ENCODE data around the gene DYSF. TPM values are rescaled to one million over a fixed set of nuclear protein-coding genes. Genes with fewer than 3 reads are reported as not detected.
A peak's percentile ranks its signal among the peaks of the same experiment; 100 is the strongest.

The DYSF gene
- total and polyA plus RNA-seq, 7 donors: 38.3 to 208 (median 109) TPM

DNA sequence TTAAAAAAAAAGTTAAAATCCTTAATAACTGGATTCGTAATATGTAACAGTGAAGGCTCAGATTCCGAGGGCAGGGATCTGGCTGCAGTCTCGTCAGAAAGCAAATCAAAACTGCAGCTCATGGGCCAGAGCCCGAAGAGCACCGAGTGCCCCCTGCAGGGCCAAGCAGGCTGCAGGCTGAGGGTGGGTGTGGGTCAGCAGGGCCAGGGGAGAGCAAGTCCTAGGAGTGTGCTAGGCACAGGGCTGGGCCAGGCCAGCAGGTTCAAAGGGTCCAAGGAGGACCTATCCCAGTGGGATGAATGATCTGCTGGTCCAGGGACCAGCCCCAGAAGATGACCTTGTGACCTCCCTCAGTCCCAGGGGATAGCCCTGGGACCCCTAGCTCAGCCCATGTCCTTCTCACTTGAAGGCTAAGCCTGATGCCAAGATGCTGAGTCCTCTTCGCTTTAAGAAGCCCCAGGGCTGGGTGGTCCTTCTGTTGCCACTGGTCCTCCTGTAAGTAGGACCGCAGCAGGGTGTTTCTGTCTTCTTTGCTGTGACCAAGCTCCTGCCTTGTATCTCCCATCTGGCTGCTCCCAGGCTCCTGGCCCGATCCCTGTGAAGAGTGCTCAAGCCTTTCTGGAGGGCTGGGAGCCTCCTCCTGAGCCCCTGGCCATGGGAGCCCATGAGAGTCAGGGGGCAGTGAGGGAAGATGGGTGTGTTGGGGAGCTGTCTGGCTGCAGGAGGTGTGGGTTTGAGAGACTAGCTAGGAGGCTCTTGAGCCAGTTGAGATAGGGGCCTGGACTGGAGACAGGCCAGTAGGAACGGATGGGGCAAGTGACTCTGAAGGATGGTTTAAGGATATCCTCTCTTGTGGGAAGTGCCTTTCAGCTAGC, 150.7 kb downstream of the DYSF start:
- Histone ChIP-seq H3K27ac (no peak overlapping the region), H3K36me3 (ENCODE audit: insufficient read depth in 1 of 2, low read depth in 1 of 2) (peaks cover 3 to 86% of the 10 kb centered on the region in 2 donors), H3K9me3 (no peaks in the 10 kb centered on the region), H3K4me3 (no peak overlapping the region), H3K27me3 (ENCODE audit: insufficient read depth in 3 of 3, low read length in 2 of 3) (no peaks in the 10 kb centered on the region), H3K4me1 (peaks cover 3% of the 10 kb centered on the region)
- WGBS, 3 donors: 74 to 82% (median 80%) methylated on average over 9 of the region's 9 CpGs
- ATAC-seq (no peak), DNase-seq (peak; percentile 10 to 36)
- TF ChIP-seq, protein P1, sequence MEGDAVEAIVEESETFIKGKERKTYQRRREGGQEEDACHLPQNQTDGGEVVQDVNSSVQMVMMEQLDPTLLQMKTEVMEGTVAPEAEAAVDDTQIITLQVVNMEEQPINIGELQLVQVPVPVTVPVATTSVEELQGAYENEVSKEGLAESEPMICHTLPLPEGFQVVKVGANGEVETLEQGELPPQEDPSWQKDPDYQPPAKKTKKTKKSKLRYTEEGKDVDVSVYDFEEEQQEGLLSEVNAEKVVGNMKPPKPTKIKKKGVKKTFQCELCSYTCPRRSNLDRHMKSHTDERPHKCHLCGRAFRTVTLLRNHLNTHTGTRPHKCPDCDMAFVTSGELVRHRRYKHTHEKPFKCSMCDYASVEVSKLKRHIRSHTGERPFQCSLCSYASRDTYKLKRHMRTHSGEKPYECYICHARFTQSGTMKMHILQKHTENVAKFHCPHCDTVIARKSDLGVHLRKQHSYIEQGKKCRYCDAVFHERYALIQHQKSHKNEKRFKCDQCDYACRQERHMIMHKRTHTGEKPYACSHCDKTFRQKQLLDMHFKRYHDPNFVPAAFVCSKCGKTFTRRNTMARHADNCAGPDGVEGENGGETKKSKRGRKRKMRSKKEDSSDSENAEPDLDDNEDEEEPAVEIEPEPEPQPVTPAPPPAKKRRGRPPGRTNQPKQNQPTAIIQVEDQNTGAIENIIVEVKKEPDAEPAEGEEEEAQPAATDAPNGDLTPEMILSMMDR (IDR thresholded peaks at IDR 0.05): no peak
- intact Hi-C loops (cut with DNase I): loop anchor here in 1 of 2 donors (10.0 kb wide), 1 partner anchor 191 kb away; no protein-coding TSS in a partner anchor

DNA sequence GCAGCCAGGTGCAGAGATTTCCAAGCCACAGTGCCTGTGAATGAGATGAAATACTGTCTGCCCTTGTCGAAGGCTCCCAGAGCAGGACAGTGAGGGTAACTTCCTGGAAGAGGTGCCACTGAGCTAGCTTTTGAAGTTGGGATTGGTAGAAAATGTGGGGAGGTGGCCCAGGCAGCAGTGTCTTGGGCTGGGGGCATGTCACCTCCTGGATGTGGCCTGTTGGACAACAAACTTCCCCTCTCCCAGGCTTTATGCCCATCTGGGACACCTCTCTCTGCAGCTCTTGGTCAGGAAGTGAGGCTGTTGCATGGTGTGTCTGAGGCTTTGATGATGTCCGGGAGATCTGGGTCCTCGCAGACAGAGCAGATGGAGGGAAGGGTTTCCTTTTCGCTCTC, 151.4 kb downstream of the DYSF start:
- ATAC-seq (no peak), DNase-seq (peak in 1 of 2 donors; percentile 3)
- Histone ChIP-seq H3K4me1 (peaks cover 3% of the 10 kb centered on the region), H3K27me3 (ENCODE audit: insufficient read depth in 3 of 3, low read length in 2 of 3) (no peaks in the 10 kb centered on the region), H3K27ac (no peak overlapping the region), H3K9me3 (no peaks in the 10 kb centered on the region), H3K36me3 (ENCODE audit: insufficient read depth in 1 of 2, low read depth in 1 of 2) (peaks cover 3 to 79% of the 10 kb centered on the region in 2 donors), H3K4me3 (no peak overlapping the region)
- intact Hi-C loops (cut with DNase I): loop anchor here in 1 of 2 donors (10.0 kb wide), 1 partner anchor 190 kb away; no protein-coding TSS in a partner anchor
- 64 to 83% (median 71%) methylated on average over 4 of the region's 4 CpGs for WGBS, 3 donors
- TF ChIP-seq, protein P1 (IDR thresholded peaks at IDR 0.05): no peak

DNA sequence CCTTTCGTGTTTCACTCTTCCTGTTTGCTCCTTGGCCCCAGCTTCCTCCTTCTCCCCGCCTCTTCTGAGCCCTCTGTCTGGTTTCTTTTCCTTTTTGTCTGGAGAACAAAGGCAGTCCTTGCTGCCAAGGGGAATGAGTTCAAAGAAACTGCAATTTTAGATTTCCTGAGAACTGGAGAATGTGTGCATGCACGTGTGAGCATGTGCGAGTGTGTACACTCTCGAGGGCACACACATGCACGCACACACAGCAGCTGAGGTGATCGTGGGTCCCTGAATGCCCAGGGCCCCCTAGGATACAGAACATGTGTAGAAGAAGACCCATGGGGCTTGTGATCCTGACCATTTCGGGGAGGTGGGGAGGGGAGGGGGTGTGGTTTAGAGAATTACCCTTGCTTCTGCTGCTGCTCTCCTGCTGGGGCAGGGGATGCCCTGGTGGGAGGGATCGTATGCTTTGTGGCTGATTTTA, 151.8 kb downstream of the DYSF start:
- Histone ChIP-seq H3K27ac (no peak overlapping the region), H3K9me3 (no peaks in the 10 kb centered on the region), H3K36me3 (ENCODE audit: insufficient read depth in 1 of 2, low read depth in 1 of 2) (peaks cover 3 to 74% of the 10 kb centered on the region in 2 donors), H3K4me3 (no peak overlapping the region), H3K4me1 (peaks cover 3% of the 10 kb centered on the region), H3K27me3 (ENCODE audit: insufficient read depth in 3 of 3, low read length in 2 of 3) (no peaks in the 10 kb centered on the region)
- ATAC-seq: no peak
- intact Hi-C loops (cut with DNase I): loop anchor here in 1 of 2 donors (10.0 kb wide), 1 partner anchor 190 kb away; no protein-coding TSS in a partner anchor
- 57 to 68% (median 64%) methylated on average over 9 of the region's 9 CpGs for WGBS, 3 donors
- TF ChIP-seq, protein P1 (IDR thresholded peaks at IDR 0.05): no peak
- peak; percentile 4 to 32 for DNase-seq

DNA sequence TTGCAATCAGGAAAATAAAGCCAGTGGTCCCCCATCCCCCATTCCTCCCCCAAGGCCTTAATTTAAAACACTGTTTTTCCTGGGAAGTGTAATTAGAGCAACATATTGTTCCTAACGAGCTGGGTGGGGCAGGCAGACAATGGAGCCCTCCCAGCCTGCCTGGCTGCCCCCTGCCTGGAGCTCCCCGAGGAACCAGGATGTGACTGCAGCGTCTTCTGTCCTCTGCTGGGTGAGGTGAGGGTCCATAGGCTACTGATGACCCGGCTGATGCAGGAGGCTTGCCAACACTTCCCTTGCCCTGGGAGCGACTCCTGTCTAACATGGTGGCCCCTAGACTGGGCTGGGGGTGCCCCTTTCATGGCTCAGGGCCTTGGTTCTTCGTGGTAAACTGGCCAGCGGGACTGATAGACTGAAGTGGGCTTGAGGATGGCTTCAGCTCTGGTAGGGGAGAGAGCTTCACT, 152.4 kb downstream of the DYSF start:
- DNase-seq: peak; percentile 4 to 44
- Histone ChIP-seq H3K27ac (no peak overlapping the region), H3K36me3 (ENCODE audit: insufficient read depth in 1 of 2, low read depth in 1 of 2) (peaks cover 3 to 71% of the 10 kb centered on the region in 2 donors), H3K4me3 (no peak overlapping the region), H3K27me3 (ENCODE audit: insufficient read depth in 3 of 3, low read length in 2 of 3) (no peaks in the 10 kb centered on the region), H3K4me1 (peaks cover 3% of the 10 kb centered on the region), H3K9me3 (no peaks in the 10 kb centered on the region)
- intact Hi-C loops (cut with DNase I): loop anchor here in 1 of 2 donors (10.0 kb wide), 1 partner anchor 189 kb away; no protein-coding TSS in a partner anchor
- WGBS, 3 donors: 63 to 78% (median 74%) methylated on average over 7 of the region's 7 CpGs
- no peak for ATAC-seq
- TF ChIP-seq, protein P1 (IDR thresholded peaks at IDR 0.05): no peak

Data from psoas muscle (tissue), 8 donors.